Keratinocyte (primary cell): Measurements from ENCODE around the gene SVIP. TPM values are rescaled to one million over a fixed set of nuclear protein-coding genes. Genes with fewer than 3 reads are reported as not detected.

Experiments
- DNase-seq: peaks from one replicate; pipeline ENCODE4 v3.0.0-alpha.2; 2011; ENCODE audit warnings: low read depth, missing footprints, low spot score
- FAIRE-seq: peaks from 2 replicates; lab custom pipeline; 2011; peaks lifted over from hg19 to GRCh38; lab: Jason Lieb, UNC
- H2AFZ ChIP-seq: 2 replicates; pipeline ENCODE4 v1.6.0; 2012; ENCODE audit warnings: low read length, control low read depth, inconsistent platforms; ENCODE audit not compliant: control insufficient read depth
- H3K27ac ChIP-seq: 2 replicates; pipeline ENCODE4 v1.5.1; 2011; ENCODE audit warnings: low read length; ENCODE audit not compliant: control insufficient read depth, insufficient read depth
- H3K27me3 ChIP-seq: 3 replicates; pipeline ENCODE4 v1.6.0; 2011; ENCODE audit warnings: low read length; ENCODE audit not compliant: control insufficient read depth, insufficient read depth; ENCODE audit errors: extremely low read depth
- H3K36me3 ChIP-seq, 2 experiments: 2 replicates in 1 of 2; 3 replicates in 1 of 2; pipeline ENCODE4 v1.5.1; 2011; ENCODE audit warnings: low read length in 2 of 2, mild to moderate bottlenecking in 1 of 2; ENCODE audit not compliant: control insufficient read depth in 2 of 2, insufficient read depth in 2 of 2; ENCODE audit errors: extremely low read depth in 1 of 2
- H3K4me1 ChIP-seq: 3 replicates; pipeline ENCODE4 v1.5.1; 2011; ENCODE audit warnings: low read length; ENCODE audit not compliant: control insufficient read depth, insufficient read depth; ENCODE audit errors: extremely low read depth
- H3K4me2 ChIP-seq: 3 replicates; pipeline ENCODE4 v1.6.0; 2011; ENCODE audit warnings: low read depth, low read length; ENCODE audit not compliant: control insufficient read depth, insufficient read depth; ENCODE audit errors: extremely low read depth
- H3K4me3 ChIP-seq, 3 experiments: fragments of 200-600 bp in 1 of 3; sonication (generic) in 1 of 3; 2 replicates in 2 of 3; 3 replicates in 1 of 3; pipeline ENCODE4 v1.5.1; 2011 to 2016; ENCODE audit warnings: low read length in 3 of 3, mild to moderate bottlenecking in 3 of 3, control low read depth in 2 of 3, inconsistent platforms in 1 of 3, low read depth in 1 of 3, mixed read lengths in 1 of 3, mixed run types in 1 of 3, moderate library complexity in 1 of 3; ENCODE audit not compliant: control insufficient read depth in 2 of 3, insufficient read depth in 2 of 3; ENCODE audit errors: extremely low read depth in 1 of 3
- H3K79me2 ChIP-seq: 2 replicates; pipeline ENCODE4 v1.6.0; 2012; ENCODE audit warnings: low read length; ENCODE audit not compliant: control insufficient read depth, insufficient read depth
- H3K9ac ChIP-seq: 3 replicates; pipeline ENCODE4 v1.6.0; 2011; ENCODE audit warnings: low read length; ENCODE audit not compliant: control insufficient read depth, insufficient read depth; ENCODE audit errors: extremely low read depth
- H3K9me1 ChIP-seq: 3 replicates; pipeline ENCODE4 v1.6.0; 2011; ENCODE audit warnings: low read length; ENCODE audit not compliant: control insufficient read depth, insufficient read depth; ENCODE audit errors: extremely low read depth
- H3K9me3 ChIP-seq: 2 replicates; pipeline ENCODE4 v1.5.1; 2012; ENCODE audit warnings: low read depth, low read length; ENCODE audit not compliant: control insufficient read depth
- H4K20me1 ChIP-seq: 3 replicates; pipeline ENCODE4 v1.6.0; 2011; ENCODE audit warnings: low read length; ENCODE audit not compliant: control insufficient read depth, insufficient read depth; ENCODE audit errors: extremely low read depth
- EZH2 ChIP-seq: IDR thresholded peaks from one replicate; pipeline ENCODE4 v1.6.1; 2012; ENCODE audit warnings: inconsistent platforms, mild to moderate bottlenecking, low read length, moderate library complexity
- dilution Hi-C: fragments of 300-500 bp; cut with MboI; formaldehyde crosslinking; loops from one replicate; pipeline ENCODE4 v1.7.0; 2020; ENCODE audit warnings: low sequenced_read_pairs; ENCODE audit not compliant: extremely low pct_ligation_motif_present
- polyA plus RNA-seq, 5 experiments: library from polyadenylated mRNA; depleted of rRNA in 3 of 5; stranded (reverse) in 3 of 5; stranded (forward) in 1 of 5; unstranded in 1 of 5; fragments of >200 nt; gene quantifications; 1 replicate in 1 of 5; 2 replicates in 3 of 5; 3 replicates in 1 of 5; pipeline versions ENCODE4 v1.2.1 to v1.2.3, GENCODE V29; 2011 to 2012; ENCODE audit warnings: missing spikeins in 2 of 5, low read depth in 1 of 5, low replicate concordance in 1 of 5
- TF ChIP-seq, protein P1 (sequence below), 3 experiments: IDR thresholded peaks in 1 of 3; conservative IDR thresholded peaks in 1 of 3; optimal IDR thresholded peaks in 1 of 3; 2 replicates in 2 of 3; 3 replicates in 1 of 3; pipeline versions ENCODE3 to v1.5.1; 2011; ENCODE audit warnings: low read length in 3 of 3, mild to moderate bottlenecking in 3 of 3, moderate library complexity in 2 of 3, control low read depth in 1 of 3, inconsistent platforms in 1 of 3; ENCODE audit not compliant: insufficient read depth in 2 of 3; ENCODE audit errors: extremely low read depth in 1 of 3

Gene SVIP
- polyA plus RNA-seq, 1 donor (not counting 4 experiments of a cell fraction or from before 2014, with no cell fraction given), result 3.3 TPM

DNA sequence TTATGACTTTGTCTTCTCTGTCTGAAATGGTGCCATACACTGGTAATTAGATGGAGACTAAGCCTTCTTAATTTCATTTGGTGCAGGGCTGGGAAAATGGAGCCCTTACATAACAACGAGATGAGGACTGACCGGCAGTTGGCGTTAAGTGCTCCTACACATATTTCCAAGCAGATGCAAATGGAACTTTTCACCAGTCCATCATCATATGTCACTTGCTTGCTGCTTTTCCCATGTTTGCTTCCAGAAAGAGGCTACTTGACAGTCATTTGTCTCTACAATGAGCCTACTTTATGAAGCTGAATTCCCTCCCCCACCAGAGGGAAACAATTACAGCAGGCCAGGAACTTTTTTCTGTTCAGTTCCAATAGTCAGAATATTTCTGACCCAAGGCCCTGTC, 32.6 kb downstream of the SVIP start:
- Histone ChIP-seq H3K9me3 (no peaks in the 10 kb centered on the region), H3K4me3 (no peak overlapping the region), H3K9ac (no peak overlapping the region), H4K20me1 (no peaks in the 10 kb centered on the region), H3K79me2 (no peaks in the 10 kb centered on the region), H3K4me1 (no peaks in the 10 kb centered on the region), H3K27me3 (no peaks in the 10 kb centered on the region), H2AFZ (no peak overlapping the region), H3K27ac (no peak overlapping the region), H3K9me1 (no peaks in the 10 kb centered on the region), H3K4me2 (no peak overlapping the region), H3K36me3 (no peaks in the 10 kb centered on the region)
- TF ChIP-seq, protein P1, sequence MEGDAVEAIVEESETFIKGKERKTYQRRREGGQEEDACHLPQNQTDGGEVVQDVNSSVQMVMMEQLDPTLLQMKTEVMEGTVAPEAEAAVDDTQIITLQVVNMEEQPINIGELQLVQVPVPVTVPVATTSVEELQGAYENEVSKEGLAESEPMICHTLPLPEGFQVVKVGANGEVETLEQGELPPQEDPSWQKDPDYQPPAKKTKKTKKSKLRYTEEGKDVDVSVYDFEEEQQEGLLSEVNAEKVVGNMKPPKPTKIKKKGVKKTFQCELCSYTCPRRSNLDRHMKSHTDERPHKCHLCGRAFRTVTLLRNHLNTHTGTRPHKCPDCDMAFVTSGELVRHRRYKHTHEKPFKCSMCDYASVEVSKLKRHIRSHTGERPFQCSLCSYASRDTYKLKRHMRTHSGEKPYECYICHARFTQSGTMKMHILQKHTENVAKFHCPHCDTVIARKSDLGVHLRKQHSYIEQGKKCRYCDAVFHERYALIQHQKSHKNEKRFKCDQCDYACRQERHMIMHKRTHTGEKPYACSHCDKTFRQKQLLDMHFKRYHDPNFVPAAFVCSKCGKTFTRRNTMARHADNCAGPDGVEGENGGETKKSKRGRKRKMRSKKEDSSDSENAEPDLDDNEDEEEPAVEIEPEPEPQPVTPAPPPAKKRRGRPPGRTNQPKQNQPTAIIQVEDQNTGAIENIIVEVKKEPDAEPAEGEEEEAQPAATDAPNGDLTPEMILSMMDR (optimal IDR thresholded peaks at IDR 0.05 in 1 of 3, IDR thresholded peaks at IDR 0.05 in 1 of 3, conservative IDR thresholded peaks at IDR 0.05 in 1 of 3; ENCODE audit: extremely low read depth in 1 of 3, insufficient read depth in 2 of 3, low read length in 3 of 3), result no peak
- no peak for TF ChIP-seq EZH2
- FAIRE-seq (no peak), DNase-seq (no peak)
- dilution Hi-C loops, result loop anchor here (25.0 kb wide), 2 partner anchors 110 to 235 kb away; no protein-coding TSS in a partner anchor

DNA sequence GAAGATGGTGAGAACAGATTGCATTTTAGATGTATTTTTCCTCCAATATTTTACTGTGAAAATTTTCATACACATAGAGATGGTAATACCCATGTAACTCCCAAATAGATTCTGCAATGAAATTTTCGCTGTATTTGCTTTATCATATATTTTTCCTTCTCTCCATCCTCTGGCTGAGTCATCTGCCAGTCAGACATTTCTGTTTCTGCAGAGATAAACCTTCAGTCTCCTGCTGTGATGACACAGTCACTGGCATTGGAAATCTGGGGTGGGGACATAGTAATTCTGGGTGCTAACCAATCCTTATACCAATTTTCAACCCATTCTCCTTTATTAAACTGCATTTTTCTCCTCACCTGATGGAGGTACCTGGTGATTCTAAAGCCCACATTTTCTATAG, 33.7 kb downstream of the SVIP start:
- FAIRE-seq, result no peak
- TF ChIP-seq, protein P1 (optimal IDR thresholded peaks at IDR 0.05 in 1 of 3, IDR thresholded peaks at IDR 0.05 in 1 of 3, conservative IDR thresholded peaks at IDR 0.05 in 1 of 3; ENCODE audit: extremely low read depth in 1 of 3, insufficient read depth in 2 of 3, low read length in 3 of 3), result no peak
- no peak for TF ChIP-seq EZH2
- no peak for DNase-seq
- no peak overlapping the region for H3K4me2 ChIP-seq
- H3K27ac ChIP-seq, result no peak overlapping the region
- H3K4me3 ChIP-seq, result no peak overlapping the region
- no peaks in the 10 kb centered on the region for H4K20me1 ChIP-seq
- H3K4me1 ChIP-seq, result no peaks in the 10 kb centered on the region
- H3K9me1 ChIP-seq, result no peaks in the 10 kb centered on the region
- H3K9me3 ChIP-seq, result no peaks in the 10 kb centered on the region
- no peak overlapping the region for H2AFZ ChIP-seq
- no peaks in the 10 kb centered on the region for H3K79me2 ChIP-seq
- dilution Hi-C loops, result loop anchor here (25.0 kb wide), 2 partner anchors 109 to 234 kb away; no protein-coding TSS in a partner anchor
- H3K9ac ChIP-seq, result no peak overlapping the region
- no peaks in the 10 kb centered on the region for H3K36me3 ChIP-seq
- no peaks in the 10 kb centered on the region for H3K27me3 ChIP-seq
